SK-N-SH treated with all-trans-retinoic acid at 6 μM for 48 hours (cell line): ENCODE results near the gene QKI.

Experiments used
- ARNTL ChIP-seq: fragments of 450-650 bp; formaldehyde crosslinking; IDR thresholded peaks from 2 replicates; pipeline ENCODE4 v1.5.0; 2020; ENCODE audit warnings: low read depth, mild to moderate bottlenecking, moderate library complexity, borderline replicate concordance
- CREB5 ChIP-seq: fragments of 250-450 bp; sonication (Bioruptor Pico); IDR thresholded peaks from 2 replicates; pipeline ENCODE4 v1.5.1; 2020; ENCODE audit warnings: low read depth, mild to moderate bottlenecking, moderate library complexity
- CSRNP3 ChIP-seq: fragments of 250-450 bp; sonication (Bioruptor Pico); IDR thresholded peaks from 2 replicates; pipeline ENCODE4 v1.5.1; 2021; ENCODE audit warnings: mild to moderate bottlenecking, moderate library complexity
- ISL1 ChIP-seq: fragments of 250-450 bp; sonication (Bioruptor Pico); IDR thresholded peaks from 2 replicates; pipeline ENCODE4 v2.1.2; 2022; ENCODE audit warnings: mild to moderate bottlenecking, moderate library complexity
- OSR1 ChIP-seq: fragments of 250-450 bp; sonication (Bioruptor Pico); IDR thresholded peaks from 2 replicates; pipeline ENCODE4 v1.8.0; 2022; ENCODE audit warnings: moderate library complexity, mild to moderate bottlenecking, inconsistent platforms
- POU6F1 ChIP-seq: fragments of 250-450 bp; sonication (Bioruptor Pico); IDR thresholded peaks from 2 replicates; pipeline ENCODE4 v1.8.0; 2021; ENCODE audit warnings: low read depth, mild to moderate bottlenecking, moderate library complexity, borderline replicate concordance
- RARB ChIP-seq: fragments of 250-450 bp; sonication (Bioruptor Pico); IDR thresholded peaks from 2 replicates; pipeline ENCODE4 v1.8.0; 2021; ENCODE audit warnings: mild to moderate bottlenecking, moderate library complexity
- TCF4 ChIP-seq: fragments of 250-450 bp; sonication (Bioruptor Pico); IDR thresholded peaks from 2 replicates; pipeline ENCODE4 v1.8.0; 2021; ENCODE audit warnings: mild to moderate bottlenecking, moderate library complexity, borderline replicate concordance
- ZC3H10 ChIP-seq: fragments of 250-450 bp; sonication (Bioruptor Pico); IDR thresholded peaks from 2 replicates; pipeline ENCODE4 v1.5.1; 2021; ENCODE audit warnings: mild to moderate bottlenecking, moderate library complexity
- ZFP3 ChIP-seq: fragments of 250-450 bp; sonication (Bioruptor Pico); IDR thresholded peaks from 2 replicates; pipeline ENCODE4 v1.5.0; 2020; ENCODE audit warnings: mild to moderate bottlenecking, moderate library complexity
- ZNF70 ChIP-seq: fragments of 450-650 bp; formaldehyde crosslinking; IDR thresholded peaks from 2 replicates; pipeline ENCODE4 v1.5.0; 2020; ENCODE audit warnings: mild to moderate bottlenecking, moderate library complexity
- ZNF8 ChIP-seq: fragments of 450-650 bp; formaldehyde crosslinking; IDR thresholded peaks from 2 replicates; pipeline ENCODE4 v1.5.0; 2020; ENCODE audit warnings: mild to moderate bottlenecking, moderate library complexity

- TF ChIP-seq ZNF8 (no peak), ZNF70 (CRISPR knock-in tag) (no peak), ARNTL (CRISPR knock-in tag) (no peak), TCF4 (CRISPR knock-in tag) (no peak), ZFP3 (CRISPR knock-in tag) (no peak), CREB5 (CRISPR knock-in tag) (no peak), ISL1 (CRISPR knock-in tag) (no peak), POU6F1 (CRISPR knock-in tag) (no peak), ZC3H10 (CRISPR knock-in tag) (no peak), RARB (no peak), CSRNP3 (CRISPR knock-in tag) (no peak), OSR1 (no peak)
These were observed 76.5 kb downstream of the QKI start for GRCh38 chr6:163490826-163491577.
